Ishikawa (cell line): ENCODE results near the gene ABCE1.

ENCODE experiments used
- CEBPB ChIP-seq: IDR thresholded peaks from 2 replicates; pipeline ENCODE4 v1.6.1; 2012
- CREB1 ChIP-seq: IDR thresholded peaks from 2 replicates; pipeline ENCODE4 v1.6.1; 2012; ENCODE audit warnings: low read depth
- EGR1 ChIP-seq: IDR thresholded peaks from 2 replicates; pipeline ENCODE4 v1.6.1; 2012
- EP300 ChIP-seq: IDR thresholded peaks from 2 replicates; pipeline ENCODE4 v1.6.1; 2012; ENCODE audit warnings: borderline replicate concordance
- FOXM1 ChIP-seq: IDR thresholded peaks from 2 replicates; pipeline ENCODE4 v1.6.1; 2012; ENCODE audit warnings: low read depth, borderline replicate concordance
- MAX ChIP-seq: IDR thresholded peaks from 2 replicates; pipeline ENCODE4 v1.6.1; 2012
- NFIC ChIP-seq: IDR thresholded peaks from 2 replicates; pipeline ENCODE4 v1.6.1; 2012
- RAD21 ChIP-seq: IDR thresholded peaks from 2 replicates; pipeline ENCODE4 v1.6.1; 2012; ENCODE audit warnings: low read depth
- REST ChIP-seq: IDR thresholded peaks from 2 replicates; pipeline ENCODE4 v1.6.1; 2012; ENCODE audit warnings: low read depth, mild to moderate bottlenecking
- TAF1 ChIP-seq: IDR thresholded peaks from 2 replicates; pipeline ENCODE4 v1.6.1; 2012; ENCODE audit warnings: low read depth, mild to moderate bottlenecking
- TCF12 ChIP-seq: IDR thresholded peaks from 2 replicates; pipeline ENCODE4 v1.6.1; 2012; ENCODE audit warnings: low read depth
- TEAD4 ChIP-seq: IDR thresholded peaks from 2 replicates; pipeline ENCODE4 v1.6.1; 2012
- USF1 ChIP-seq: IDR thresholded peaks from 2 replicates; pipeline ENCODE4 v1.6.1; 2012
- YY1 ChIP-seq: IDR thresholded peaks from 2 replicates; pipeline ENCODE4 v1.6.1; 2012; ENCODE audit warnings: low read depth
- ZBTB7A ChIP-seq: IDR thresholded peaks from 2 replicates; pipeline ENCODE4 v1.6.1; 2012; ENCODE audit warnings: low read depth

ABCE1 gene

GRCh38 chr4:145132511-145133098 is 34.5 kb downstream of the ABCE1 start:
- TF ChIP-seq MAX (no peak), REST (no peak), CREB1 (no peak), EP300 (no peak), FOXM1 (no peak), TCF12 (no peak)

- TF ChIP-seq EGR1 (no peak), TEAD4 (no peak), TAF1 (no peak), NFIC (no peak), CEBPB (no peak), YY1 (no peak), RAD21 (no peak), TCF12 (no peak), ZBTB7A (no peak), REST (no peak)
Measured at GRCh38 chr4:145148980-145149379, 50.9 kb downstream of the ABCE1 start.

- TF ChIP-seq FOXM1 (no peak), NFIC (no peak), RAD21 (no peak), CREB1 (no peak)
Measured at GRCh38 chr4:145153181-145153903, 55.2 kb downstream of the ABCE1 start.

- TF ChIP-seq EP300: no peak
- no peak for TF ChIP-seq FOXM1
- TF ChIP-seq REST: no peak
- TF ChIP-seq CREB1: no peak
- TF ChIP-seq TEAD4: no peak
- no peak for TF ChIP-seq TAF1
- TF ChIP-seq YY1: no peak
- TF ChIP-seq USF1: no peak
- TF ChIP-seq TCF12: no peak
- TF ChIP-seq EGR1: no peak
Measured at GRCh38 chr4:145153904-145154298, 55.8 kb downstream of the ABCE1 start.

- TF ChIP-seq RAD21 (peak; percentile 69), TAF1 (no peak), MAX (no peak)
Measured at GRCh38 chr4:145154573-145154972, 56.5 kb downstream of the ABCE1 start.
